HG03066 (cell line): ENCODE measurements around the gene ALCAM.
"Not testable (repeated sequence)": the region's sequence is repeated elsewhere in the genome, so short reads cannot be mapped to it uniquely, and the experiment has no call there.

Experiments used
- ATAC-seq: cut with Tn5 transposase; IDR thresholded peaks from one replicate; pipeline ENCODE4 v1.9.1; 2021; ENCODE audit warnings: low read depth; ENCODE audit not compliant: unreplicated experiment

The ALCAM gene

DNA sequence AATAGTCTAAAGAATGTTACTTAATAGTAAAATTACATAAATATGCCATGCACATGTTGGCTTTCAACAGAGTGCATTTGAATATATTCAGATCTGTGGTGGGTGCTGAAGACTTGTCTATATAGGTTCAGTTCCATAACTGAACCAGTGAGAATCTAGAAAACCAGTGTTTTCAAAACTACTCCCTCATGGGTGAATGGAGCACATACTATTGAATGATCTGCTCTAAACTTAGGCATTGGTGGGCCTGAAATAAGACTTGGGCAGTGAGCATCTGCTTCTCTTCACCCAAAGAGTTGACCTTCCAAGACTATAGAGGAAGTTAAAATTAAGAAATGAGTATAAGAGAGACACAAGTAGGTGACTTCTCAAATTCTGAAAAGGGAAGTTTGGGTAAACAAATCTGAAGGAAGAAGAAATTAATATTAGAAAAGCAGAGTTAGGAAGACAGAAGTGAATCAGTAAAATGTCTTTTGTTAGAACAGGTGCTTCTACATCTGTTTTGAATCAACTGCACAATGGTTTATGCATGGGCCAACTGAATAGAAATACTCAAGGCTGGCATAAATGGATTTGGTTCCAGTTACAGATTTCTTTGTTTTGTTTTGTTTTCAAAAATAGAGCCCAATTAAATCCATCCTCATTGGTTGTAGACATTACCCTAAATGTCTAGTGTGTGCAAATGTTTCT lies 19.3 kb downstream of the ALCAM start:
- ATAC-seq = peak; percentile 62

DNA sequence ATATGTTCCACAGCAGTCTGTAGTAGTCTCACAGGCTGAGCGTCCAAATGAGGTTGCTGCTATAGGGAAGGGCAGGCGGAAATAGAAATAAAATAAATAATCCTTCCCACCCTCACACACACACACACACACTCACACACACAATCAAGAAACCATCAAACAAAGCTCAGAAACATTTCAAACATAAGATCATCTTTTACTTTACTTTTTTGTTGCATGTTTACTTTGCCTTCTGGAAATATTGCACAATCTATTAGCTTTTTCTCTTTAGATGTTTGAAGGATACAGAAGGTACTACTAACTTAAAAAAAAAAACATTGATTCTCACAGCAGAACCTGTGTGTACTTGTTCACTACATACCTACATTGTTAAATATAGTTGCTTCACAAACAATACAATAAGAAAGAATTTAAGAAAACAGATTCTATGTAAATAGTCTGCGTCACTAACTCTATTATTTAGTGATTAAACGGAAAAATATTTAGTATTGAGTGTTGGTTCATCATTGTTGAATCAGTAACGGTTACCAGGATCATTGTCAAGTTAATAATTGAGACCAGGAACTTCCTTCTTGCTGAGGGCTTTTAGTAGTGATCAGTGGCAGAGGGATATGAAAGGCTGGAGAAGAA lies 20.5 kb downstream of the ALCAM start:
- ATAC-seq = no peak

- no peak for ATAC-seq
Measured at GRCh38 chr3:105388176-105388575, 21.5 kb downstream of the ALCAM start.

- not testable (repeated sequence) for ATAC-seq
Measured at GRCh38 chr3:105389759-105390158, 23.1 kb downstream of the ALCAM start.

- ATAC-seq = not testable (repeated sequence)
Measured at GRCh38 chr3:105392598-105392997, 25.9 kb downstream of the ALCAM start.

DNA sequence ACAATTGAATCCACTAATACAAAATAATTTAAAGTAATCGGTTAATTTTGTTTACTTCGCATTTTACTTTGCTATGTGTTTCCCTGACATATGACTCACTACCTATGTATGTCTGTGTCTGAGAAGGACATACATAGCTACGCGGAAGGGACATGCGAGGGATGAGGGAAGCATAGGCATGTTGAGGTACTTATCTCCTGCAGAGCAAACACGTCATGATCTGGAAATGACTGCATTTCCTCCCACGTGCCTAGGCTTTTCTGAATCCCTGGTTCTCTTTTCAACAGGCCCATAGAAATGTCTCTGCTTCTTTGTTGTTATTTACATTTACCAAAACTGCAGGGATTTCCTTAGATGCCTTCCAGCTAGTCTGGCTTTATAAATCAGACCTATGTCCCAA lies 27.5 kb downstream of the ALCAM start:
- no peak for ATAC-seq

DNA sequence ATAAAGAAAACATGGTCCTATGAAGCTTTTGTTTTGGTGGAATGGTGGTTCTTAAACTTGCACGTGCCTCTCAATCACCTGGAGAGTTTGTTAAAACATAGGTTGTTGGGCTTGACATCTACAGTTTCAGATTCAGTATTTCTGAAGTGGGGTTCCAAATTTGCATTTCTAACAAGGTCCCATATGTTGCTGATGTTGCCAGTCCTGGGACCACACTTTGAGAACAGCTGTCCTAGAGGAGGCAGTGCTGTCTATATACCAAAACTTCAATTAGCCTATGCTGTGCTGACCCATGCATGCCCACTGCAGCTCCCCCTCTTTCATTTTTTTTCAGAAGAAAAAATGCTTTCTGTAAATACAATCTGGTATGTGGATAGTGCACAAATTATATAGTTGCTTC lies 31.3 kb downstream of the ALCAM start:
- no peak for ATAC-seq

GRCh38 chr3:105398437-105398836 lies 31.7 kb downstream of the ALCAM start:
- ATAC-seq = no peak

GRCh38 chr3:105399062-105399461 lies 32.4 kb downstream of the ALCAM start:
- no peak for ATAC-seq

- no peak for ATAC-seq
Measured at GRCh38 chr3:105399611-105400010, 32.9 kb downstream of the ALCAM start.

- ATAC-seq = no peak
Measured at GRCh38 chr3:105401254-105401653, 34.5 kb downstream of the ALCAM start.

DNA sequence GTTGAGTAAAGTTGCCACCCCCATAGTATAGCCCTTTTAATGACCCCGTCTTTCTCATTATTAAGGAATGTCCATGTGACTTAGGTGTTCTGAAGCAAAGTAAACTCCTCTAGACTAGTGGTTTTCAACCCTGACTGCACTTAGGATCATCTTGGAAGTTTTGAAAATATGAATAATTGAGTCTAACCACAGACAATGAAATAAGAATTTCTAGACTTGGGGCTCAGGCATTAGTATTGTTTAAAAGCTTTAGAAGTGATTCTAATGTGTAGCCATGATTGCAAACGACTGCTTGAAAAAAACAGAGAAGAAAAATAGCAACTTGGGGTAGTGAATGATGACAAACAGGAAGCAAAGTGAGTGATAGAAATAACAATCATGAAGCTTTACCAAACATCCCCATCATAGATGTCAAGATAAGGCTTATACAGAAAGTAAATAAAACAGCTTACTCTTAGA lies 35.0 kb downstream of the ALCAM start:
- no peak for ATAC-seq

GRCh38 chr3:105402287-105402801 lies 35.6 kb downstream of the ALCAM start:
- no peak for ATAC-seq

GRCh38 chr3:105403034-105403433 lies 36.3 kb downstream of the ALCAM start:
- ATAC-seq = not testable (repeated sequence)

GRCh38 chr3:105406268-105406667 lies 39.6 kb downstream of the ALCAM start:
- no peak for ATAC-seq

- ATAC-seq = no peak
Measured at GRCh38 chr3:105409364-105409763, 42.7 kb downstream of the ALCAM start.

GRCh38 chr3:105413343-105413887 lies 46.7 kb downstream of the ALCAM start:
- ATAC-seq = no peak

DNA sequence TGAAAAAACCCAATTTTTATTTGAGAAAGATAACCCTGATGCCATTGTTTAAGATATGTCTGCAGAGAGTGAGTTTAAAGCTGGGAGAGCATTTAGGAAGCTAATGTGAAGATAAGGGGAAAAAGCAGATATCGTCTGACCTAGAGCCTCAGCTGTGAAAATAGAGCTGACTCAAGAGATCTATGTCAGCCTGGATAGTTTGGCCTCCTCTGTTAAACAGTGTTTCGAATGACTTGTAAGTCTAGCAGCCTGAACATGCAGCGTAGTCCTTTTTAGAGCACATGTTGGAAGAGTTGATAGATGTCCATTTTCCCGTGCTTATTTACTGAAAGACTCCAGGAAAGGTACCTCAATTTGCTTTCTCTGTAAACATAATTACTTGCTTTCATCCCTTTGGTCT lies 48.1 kb downstream of the ALCAM start:
- no peak for ATAC-seq

GRCh38 chr3:105415951-105416350 lies 49.2 kb downstream of the ALCAM start:
- ATAC-seq = no peak

- no peak for ATAC-seq
Measured at GRCh38 chr3:105417525-105418289, 51.0 kb downstream of the ALCAM start.

DNA sequence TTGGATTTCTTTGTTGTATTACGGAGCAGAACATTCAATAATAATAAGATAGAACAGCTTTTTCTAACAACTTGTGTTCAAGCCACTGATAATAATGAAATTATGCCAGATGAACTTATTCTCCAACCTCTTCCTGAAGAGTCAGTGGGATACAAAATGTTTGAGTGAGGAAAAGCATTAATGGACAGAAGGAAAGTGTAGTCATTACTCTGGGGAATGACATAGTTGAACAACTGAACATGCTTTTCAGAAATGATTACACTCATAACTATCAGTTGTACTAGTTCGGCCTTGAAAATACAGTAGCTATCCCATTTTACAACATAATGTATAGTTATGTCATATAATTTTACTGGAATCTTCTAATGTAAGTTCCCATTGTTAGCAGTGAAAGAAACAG lies 55.9 kb downstream of the ALCAM start:
- ATAC-seq = no peak
